Right renal pelvis (tissue), 4 donors: ENCODE results near the gene SPOCK3. TPM values are rescaled to one million over a fixed set of nuclear protein-coding genes. Genes with fewer than 3 reads are reported as not detected.

Experiments used
- DNase-seq, 4 donors: peaks; one replicate each; pipeline ENCODE4 v3.0.0-alpha.2; 2013; ENCODE audit warnings: low read depth in 4 of 4, low spot score in 3 of 4, missing footprints in 1 of 4
- polyA plus RNA-seq, 4 donors: library from polyadenylated mRNA; unstranded; fragments of 120-200 nt; gene quantifications; one replicate each; pipeline ENCODE4 v1.2.1, GENCODE V29; 2013; ENCODE audit not compliant: insufficient read length in 4 of 4

Gene SPOCK3
- polyA plus RNA-seq, 4 donors: 8.5 to 17.4 (median 11.9) TPM

- DNase-seq: no peak
These were observed 56.4 kb downstream of the SPOCK3 start for GRCh38 chr4:167177925-167178324.

- DNase-seq: no peak
These were observed 57.4 kb downstream of the SPOCK3 start for GRCh38 chr4:167176723-167177367.

GRCh38 chr4:167171928-167172327 lies 62.4 kb downstream of the SPOCK3 start:
- no peak for DNase-seq

- no peak for DNase-seq
These were observed 65.7 kb downstream of the SPOCK3 start for GRCh38 chr4:167168611-167169010.

- no peak for DNase-seq
These were observed 83.7 kb downstream of the SPOCK3 start for GRCh38 chr4:167150587-167150986.

GRCh38 chr4:167144605-167145004 lies 89.7 kb downstream of the SPOCK3 start:
- DNase-seq: no peak

- no peak for DNase-seq
These were observed 91.3 kb downstream of the SPOCK3 start for GRCh38 chr4:167143018-167143417.

GRCh38 chr4:167136270-167136669 lies 98.0 kb downstream of the SPOCK3 start:
- DNase-seq: no peak

- no peak for DNase-seq
These were observed 105.1 kb downstream of the SPOCK3 start for GRCh38 chr4:167129146-167129545.

- no peak for DNase-seq
These were observed 114.9 kb downstream of the SPOCK3 start for GRCh38 chr4:167119392-167119791.

- no peak for DNase-seq
These were observed 117.0 kb downstream of the SPOCK3 start for GRCh38 chr4:167117273-167117672.

- DNase-seq: no peak
These were observed 119.8 kb downstream of the SPOCK3 start for GRCh38 chr4:167114416-167114971.

- DNase-seq: no peak
These were observed 122.7 kb downstream of the SPOCK3 start for GRCh38 chr4:167111622-167112021.

GRCh38 chr4:167111092-167111491 lies 123.2 kb downstream of the SPOCK3 start:
- DNase-seq: no peak

GRCh38 chr4:167109859-167110258 lies 124.4 kb downstream of the SPOCK3 start:
- no peak for DNase-seq

- no peak for DNase-seq
These were observed 128.4 kb downstream of the SPOCK3 start for GRCh38 chr4:167105857-167106256.

GRCh38 chr4:167102475-167102874 lies 131.8 kb downstream of the SPOCK3 start:
- no peak for DNase-seq

- no peak for DNase-seq
These were observed 133.3 kb downstream of the SPOCK3 start for GRCh38 chr4:167101035-167101434.

GRCh38 chr4:167100120-167100519 lies 134.2 kb downstream of the SPOCK3 start:
- DNase-seq: no peak

GRCh38 chr4:167088115-167088514 lies 146.2 kb downstream of the SPOCK3 start:
- no peak for DNase-seq

GRCh38 chr4:167084321-167084720 lies 150.0 kb downstream of the SPOCK3 start:
- no peak for DNase-seq

- no peak for DNase-seq
These were observed 154.5 kb downstream of the SPOCK3 start for GRCh38 chr4:167079762-167080161.

- no peak for DNase-seq
These were observed 181.6 kb downstream of the SPOCK3 start for GRCh38 chr4:167052631-167053091.
